BE2C (cell line): Measurements from ENCODE around the gene BCL11A.

ENCODE experiments used
- DNase-seq: peaks from one replicate; pipeline ENCODE4 v3.0.0-alpha.2; 2020
- H3K27me3 ChIP-seq: fragments of 250-450 bp; sonication (Bioruptor Pico); 2 replicates; pipeline ENCODE4 v1.5.1; 2020; ENCODE audit warnings: mild to moderate bottlenecking
- H3K36me3 ChIP-seq: fragments of 250-450 bp; sonication (Bioruptor Pico); 2 replicates; pipeline ENCODE4 v1.5.1; 2020; ENCODE audit warnings: mild to moderate bottlenecking
- H3K4me1 ChIP-seq: fragments of 250-450 bp; sonication (Bioruptor Pico); 2 replicates; pipeline ENCODE4 v1.5.1; 2020
- H3K4me3 ChIP-seq: 2 replicates; pipeline ENCODE4 v1.5.1; 2011; ENCODE audit warnings: low read depth, low read length
- H3K9me3 ChIP-seq: fragments of 250-450 bp; sonication (Bioruptor Pico); 2 replicates; pipeline ENCODE4 v1.5.1; 2020
- CTCF ChIP-seq: IDR thresholded peaks from 2 replicates; pipeline ENCODE4 v1.5.1; 2012; ENCODE audit warnings: mild to moderate bottlenecking, low read depth, low read length

The BCL11A gene

GRCh38 chr2:60484133-60484645 is 69.3 kb downstream of the BCL11A start:
- DNase-seq, result no peak
- no peaks in the 10 kb centered on the region for H3K36me3 ChIP-seq
- no peaks in the 10 kb centered on the region for H3K27me3 ChIP-seq
- no peak for TF ChIP-seq CTCF
- no peaks in the 10 kb centered on the region for H3K4me1 ChIP-seq
- no peak overlapping the region for H3K4me3 ChIP-seq
- H3K9me3 ChIP-seq, result no peaks in the 10 kb centered on the region

- Histone ChIP-seq H3K4me1 (no peaks in the 10 kb centered on the region), H3K36me3 (no peaks in the 10 kb centered on the region), H3K4me3 (no peak overlapping the region), H3K9me3 (no peaks in the 10 kb centered on the region), H3K27me3 (no peaks in the 10 kb centered on the region)
- no peak for TF ChIP-seq CTCF
- no peak for DNase-seq
Observed at GRCh38 chr2:60483401-60483800, 70.1 kb downstream of the BCL11A start.

GRCh38 chr2:60482222-60482621 is 71.2 kb downstream of the BCL11A start:
- H3K4me1 ChIP-seq, result no peaks in the 10 kb centered on the region
- no peak for TF ChIP-seq CTCF
- no peak overlapping the region for H3K4me3 ChIP-seq
- H3K27me3 ChIP-seq, result no peaks in the 10 kb centered on the region
- no peaks in the 10 kb centered on the region for H3K36me3 ChIP-seq
- DNase-seq, result no peak
- H3K9me3 ChIP-seq, result no peaks in the 10 kb centered on the region

GRCh38 chr2:60481257-60481656 is 72.2 kb downstream of the BCL11A start:
- Histone ChIP-seq H3K9me3 (no peaks in the 10 kb centered on the region), H3K27me3 (no peaks in the 10 kb centered on the region), H3K4me3 (no peak overlapping the region), H3K4me1 (no peaks in the 10 kb centered on the region), H3K36me3 (no peaks in the 10 kb centered on the region)
- no peak for TF ChIP-seq CTCF
- DNase-seq, result no peak

GRCh38 chr2:60480089-60480773 is 73.2 kb downstream of the BCL11A start:
- H3K4me1 ChIP-seq, result no peaks in the 10 kb centered on the region
- H3K9me3 ChIP-seq, result no peaks in the 10 kb centered on the region
- DNase-seq, result no peak
- H3K27me3 ChIP-seq, result no peaks in the 10 kb centered on the region
- no peak overlapping the region for H3K4me3 ChIP-seq
- no peak for TF ChIP-seq CTCF
- no peaks in the 10 kb centered on the region for H3K36me3 ChIP-seq

GRCh38 chr2:60479226-60480088 is 74.0 kb downstream of the BCL11A start:
- Histone ChIP-seq H3K27me3 (no peaks in the 10 kb centered on the region), H3K4me3 (no peak overlapping the region), H3K9me3 (no peaks in the 10 kb centered on the region), H3K36me3 (no peaks in the 10 kb centered on the region), H3K4me1 (no peaks in the 10 kb centered on the region)
- DNase-seq, result no peak
- TF ChIP-seq CTCF, result no peak
